ENCODE data around the gene CDK6. TPM values are rescaled to one million over a fixed set of nuclear protein-coding genes. Genes with fewer than 3 reads are reported as not detected.

CDK6 gene
- total and polyA plus RNA-seq, 2 of the 8 experiments (the other 6 are each of a cell fraction or from before 2014, with no cell fraction given) = 5.9 to 18.9 TPM

GRCh38 chr7:92622685-92623084 is 213.7 kb downstream of the CDK6 start:
- Histone ChIP-seq H3K56ac (replicated peaks; ENCODE audit: insufficient read length, low read depth, low read length) (no peak overlapping the region), H3K79me1 (ENCODE audit: low read depth, low read length) (no peaks in the 10 kb centered on the region), H4K5ac (ENCODE audit: insufficient read length, low read depth, low read length) (no peak overlapping the region), H3K79me2 (ENCODE audit: control insufficient read depth in 1 of 2, insufficient read depth in 2 of 2, low read length in 2 of 2) (no peaks in the 10 kb centered on the region), H3K23ac (ENCODE audit: insufficient read length) (no peak overlapping the region), H3K4ac (replicated peaks; ENCODE audit: insufficient read length, low read depth, low read length) (no peak overlapping the region), H3K14ac (ENCODE audit: insufficient read length) (no peak overlapping the region), H2BK120ac (replicated peaks; ENCODE audit: low read depth, low read length) (no peak overlapping the region), H4K91ac (replicated peaks; ENCODE audit: insufficient read length, low read length) (no peak overlapping the region), H2AFZ (ENCODE audit: low read length) (no peak overlapping the region), H3K27me3 (replicated peaks in 1 of 4; ENCODE audit: control insufficient read depth in 3 of 4, extremely low read depth in 1 of 4, insufficient read depth in 3 of 4, low read length in 3 of 4) (no peaks in the 10 kb centered on the region), H3K9me3 (ENCODE audit: insufficient read depth in 2 of 2, low read depth in 1 of 2, low read length in 1 of 2) (no peaks in the 10 kb centered on the region), H2BK5ac (ENCODE audit: low read depth, low read length) (no peak overlapping the region), H3K4me3 (ENCODE audit: extremely low read depth in 1 of 4, insufficient read depth in 2 of 4, low read depth in 3 of 4, low read length in 4 of 4) (no peak overlapping the region), H3K23me2 (ENCODE audit: low read depth, low read length) (no peaks in the 10 kb centered on the region), H3K4me2 (ENCODE audit: insufficient read depth in 1 of 2, low read depth in 2 of 2, low read length in 2 of 2) (no peak overlapping the region), H3K9ac (replicated peaks in 1 of 4; ENCODE audit: extremely low read depth in 1 of 4, low read depth in 3 of 4, low read length in 3 of 4) (no peak overlapping the region), H4K8ac (ENCODE audit: extremely low read depth, insufficient read depth, low read length) (no peak overlapping the region), H2BK12ac (ENCODE audit: low read depth, low read length) (no peak overlapping the region), H3K27ac (ENCODE audit: low read depth, low read length) (no peak overlapping the region), H3K18ac (ENCODE audit: extremely low read depth, low read length) (no peak overlapping the region), H2BK20ac (ENCODE audit: low read length) (no peak overlapping the region), H2BK15ac (ENCODE audit: low read length) (no peak overlapping the region), H4K20me1 (replicated peaks in 1 of 2; ENCODE audit: control insufficient read depth in 1 of 2, insufficient read depth in 2 of 2, low read length in 2 of 2) (no peaks in the 10 kb centered on the region), H3K36me3 (ENCODE audit: control insufficient read depth in 2 of 4, insufficient read depth in 4 of 4, low read length in 3 of 4) (no peaks in the 10 kb centered on the region), H2AK5ac (ENCODE audit: low read depth, low read length) (no peak overlapping the region), H3K4me1 (replicated peaks in 1 of 4; ENCODE audit: control insufficient read depth in 3 of 4, insufficient read depth in 4 of 4, low read length in 3 of 4) (no peaks in the 10 kb centered on the region)
- ChIA-PET CTCF (ENCODE audit: partially characterized antibody) (interaction anchor here (0.7 to 0.8 kb wide), 3 partner anchors 12 to 250 kb away, joined by 3 to 4 read pairs (median 3); no protein-coding TSS in a partner anchor), POLR2A (ENCODE audit: partially characterized antibody) (no interaction called here)
- FAIRE-seq = no peak
- WGBS, 2 experiments (ENCODE audit: extremely low coverage in 1 of 2, insufficient coverage in 1 of 2, insufficient read length in 1 of 2, insufficient replicate concordance in 2 of 2, low coverage in 1 of 2, low lambda C conversion rate in 2 of 2, missing lambda C conversion rate in 1 of 2) = 87% methylated on average over 3 of the region's 3 CpGs; no CpG with 5 or more reads in 1 of the 2 experiments
- no peak for DNase-seq (ENCODE audit: low read depth in 1 of 2, low spot score in 2 of 2)
- TF ChIP-seq KDM4A (IDR thresholded peaks at IDR 0.05; ENCODE audit: low read depth, low read length, severe bottlenecking) (no peak), EZH2 (IDR thresholded peaks at IDR 0.05; ENCODE audit: low read depth, low read length, severe bottlenecking) (no peak), SP2 (IDR thresholded peaks at IDR 0.05; ENCODE audit: low read length) (no peak), ATF2 (IDR thresholded peaks at IDR 0.05; ENCODE audit: low read length) (no peak), RNF2 (IDR thresholded peaks at IDR 0.05; ENCODE audit: borderline replicate concordance, low read depth, low read length, missing control alignments, poor library complexity, severe bottlenecking) (no peak), POU5F1 (IDR thresholded peaks at IDR 0.05; ENCODE audit: low read depth, low read length) (no peak), RFX5 (IDR thresholded peaks at IDR 0.05; ENCODE audit: borderline replicate concordance, low read depth, low read length) (no peak), YY1 (IDR thresholded peaks at IDR 0.05; ENCODE audit: low read depth, low read length) (no peak), CTCF (IDR thresholded peaks at IDR 0.05; ENCODE audit: control extremely low read depth in 1 of 3, insufficient read depth in 1 of 3, low read depth in 1 of 3, low read length in 3 of 3) (no peak), CHD1 (IDR thresholded peaks at IDR 0.05; ENCODE audit: low read depth, low read length) (no peak)

All from H1 (cell line).